HepG2 (cell line): ENCODE results near the gene TRERF1.

Source experiments
- CTCF ChIP-seq: sonication (generic); formaldehyde crosslinking; IDR thresholded peaks from 2 replicates; pipeline ENCODE4 v1.5.0; 2020; ENCODE audit warnings: mild to moderate bottlenecking, missing genetic modification reagents, moderate library complexity
- JUN ChIP-seq: sonication (generic); formaldehyde crosslinking; IDR thresholded peaks from 2 replicates; pipeline ENCODE4 v1.4.0; 2020; ENCODE audit warnings: mild to moderate bottlenecking, missing genetic modification reagents
- POLR2AphosphoS5 ChIP-seq: IDR thresholded peaks from 2 replicates; pipeline ENCODE4 v1.6.1; 2012; ENCODE audit warnings: low read depth, low read length
- UBTF ChIP-seq: sonication (generic); formaldehyde crosslinking; IDR thresholded peaks from 2 replicates; pipeline ENCODE4 v1.4.0; 2020; ENCODE audit warnings: mild to moderate bottlenecking, missing genetic modification reagents
- ZKSCAN1 ChIP-seq: fragments of 150-350 bp; IDR thresholded peaks from 2 replicates; pipeline ENCODE4 v1.6.1; 2014; ENCODE audit warnings: low read length
- ZNF326 ChIP-seq: sonication (generic); formaldehyde crosslinking; IDR thresholded peaks from 2 replicates; pipeline ENCODE4 v1.4.0; 2020; ENCODE audit warnings: missing genetic modification reagents, borderline replicate concordance
- ZNF616 ChIP-seq: sonication (generic); formaldehyde crosslinking; IDR thresholded peaks from 2 replicates; pipeline ENCODE4 v1.5.0; 2020; ENCODE audit warnings: low read depth, mild to moderate bottlenecking, missing genetic modification reagents
- ZNF878 ChIP-seq: sonication (generic); formaldehyde crosslinking; IDR thresholded peaks from 2 replicates; pipeline ENCODE4 v1.8.1; 2023; ENCODE audit warnings: mild to moderate bottlenecking, missing genetic modification reagents, moderate library complexity
- TF ChIP-seq, protein P1 (sequence below): sonication (generic); formaldehyde crosslinking; IDR thresholded peaks from 2 replicates; pipeline ENCODE4 v1.4.0; 2020; ENCODE audit warnings: missing genetic modification reagents, borderline replicate concordance
- TF ChIP-seq, protein P2 (sequence below): IDR thresholded peaks from 2 replicates; pipeline ENCODE4 v1.6.1; 2016; ENCODE audit warnings: low read depth, control low read depth
- TF ChIP-seq, protein P3 (sequence below): sonication (generic); formaldehyde crosslinking; IDR thresholded peaks from 2 replicates; pipeline ENCODE4 v1.4.0; 2020; ENCODE audit warnings: low read depth, mild to moderate bottlenecking, missing genetic modification reagents

DNA sequence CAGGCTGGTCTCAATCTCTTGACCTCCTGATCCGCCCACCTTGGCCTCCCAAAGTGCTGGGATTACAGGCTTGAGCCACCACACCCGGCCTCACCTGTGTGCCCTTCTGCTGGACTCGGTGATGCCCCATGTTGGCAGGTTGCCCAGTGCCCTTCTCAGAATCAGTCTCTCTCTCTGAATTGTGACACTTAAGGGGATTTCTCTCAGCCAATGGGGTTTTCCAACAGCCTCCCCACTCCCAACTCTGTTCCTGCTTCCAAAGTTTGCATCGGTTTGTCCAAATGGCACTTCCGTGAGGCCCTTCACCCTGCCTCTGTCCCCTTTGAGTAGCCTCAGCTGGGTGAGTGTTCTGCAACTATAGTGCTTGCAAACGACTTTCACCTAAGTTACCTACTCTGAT is 230.9 kb downstream of the TRERF1 start:
- TF ChIP-seq, protein P1, sequence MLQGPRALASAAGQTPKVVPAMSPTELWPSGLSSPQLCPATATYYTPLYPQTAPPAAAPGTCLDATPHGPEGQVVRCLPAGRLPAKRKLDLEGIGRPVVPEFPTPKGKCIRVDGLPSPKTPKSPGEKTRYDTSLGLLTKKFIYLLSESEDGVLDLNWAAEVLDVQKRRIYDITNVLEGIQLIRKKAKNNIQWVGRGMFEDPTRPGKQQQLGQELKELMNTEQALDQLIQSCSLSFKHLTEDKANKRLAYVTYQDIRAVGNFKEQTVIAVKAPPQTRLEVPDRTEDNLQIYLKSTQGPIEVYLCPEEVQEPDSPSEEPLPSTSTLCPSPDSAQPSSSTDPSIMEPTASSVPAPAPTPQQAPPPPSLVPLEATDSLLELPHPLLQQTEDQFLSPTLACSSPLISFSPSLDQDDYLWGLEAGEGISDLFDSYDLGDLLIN, result no peak
- TF ChIP-seq CTCF (CRISPR knock-in tag) (no peak), ZNF326 (no peak), ZKSCAN1 (no peak), JUN (CRISPR knock-in tag) (no peak), ZNF616 (CRISPR knock-in tag) (no peak), UBTF (CRISPR knock-in tag) (no peak), POLR2AphosphoS5 (no peak), ZNF878 (no peak)
- TF ChIP-seq, protein P2, sequence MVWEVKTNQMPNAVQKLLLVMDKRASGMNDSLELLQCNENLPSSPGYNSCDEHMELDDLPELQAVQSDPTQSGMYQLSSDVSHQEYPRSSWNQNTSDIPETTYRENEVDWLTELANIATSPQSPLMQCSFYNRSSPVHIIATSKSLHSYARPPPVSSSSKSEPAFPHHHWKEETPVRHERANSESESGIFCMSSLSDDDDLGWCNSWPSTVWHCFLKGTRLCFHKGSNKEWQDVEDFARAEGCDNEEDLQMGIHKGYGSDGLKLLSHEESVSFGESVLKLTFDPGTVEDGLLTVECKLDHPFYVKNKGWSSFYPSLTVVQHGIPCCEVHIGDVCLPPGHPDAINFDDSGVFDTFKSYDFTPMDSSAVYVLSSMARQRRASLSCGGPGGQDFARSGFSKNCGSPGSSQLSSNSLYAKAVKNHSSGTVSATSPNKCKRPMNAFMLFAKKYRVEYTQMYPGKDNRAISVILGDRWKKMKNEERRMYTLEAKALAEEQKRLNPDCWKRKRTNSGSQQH, result no peak
- TF ChIP-seq, protein P3, sequence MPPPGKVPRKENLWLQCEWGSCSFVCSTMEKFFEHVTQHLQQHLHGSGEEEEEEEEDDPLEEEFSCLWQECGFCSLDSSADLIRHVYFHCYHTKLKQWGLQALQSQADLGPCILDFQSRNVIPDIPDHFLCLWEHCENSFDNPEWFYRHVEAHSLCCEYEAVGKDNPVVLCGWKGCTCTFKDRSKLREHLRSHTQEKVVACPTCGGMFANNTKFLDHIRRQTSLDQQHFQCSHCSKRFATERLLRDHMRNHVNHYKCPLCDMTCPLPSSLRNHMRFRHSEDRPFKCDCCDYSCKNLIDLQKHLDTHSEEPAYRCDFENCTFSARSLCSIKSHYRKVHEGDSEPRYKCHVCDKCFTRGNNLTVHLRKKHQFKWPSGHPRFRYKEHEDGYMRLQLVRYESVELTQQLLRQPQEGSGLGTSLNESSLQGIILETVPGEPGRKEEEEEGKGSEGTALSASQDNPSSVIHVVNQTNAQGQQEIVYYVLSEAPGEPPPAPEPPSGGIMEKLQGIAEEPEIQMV (CRISPR knock-in tag), result no peak
